Measurements from ENCODE around the gene SLC10A1. TPM values are rescaled to one million over a fixed set of nuclear protein-coding genes. Genes with fewer than 3 reads are reported as not detected.

The SLC10A1 gene
- total and polyA plus RNA-seq, 2 experiments from 2014 or later: 0.10 TPM; not detected in 1

DNA sequence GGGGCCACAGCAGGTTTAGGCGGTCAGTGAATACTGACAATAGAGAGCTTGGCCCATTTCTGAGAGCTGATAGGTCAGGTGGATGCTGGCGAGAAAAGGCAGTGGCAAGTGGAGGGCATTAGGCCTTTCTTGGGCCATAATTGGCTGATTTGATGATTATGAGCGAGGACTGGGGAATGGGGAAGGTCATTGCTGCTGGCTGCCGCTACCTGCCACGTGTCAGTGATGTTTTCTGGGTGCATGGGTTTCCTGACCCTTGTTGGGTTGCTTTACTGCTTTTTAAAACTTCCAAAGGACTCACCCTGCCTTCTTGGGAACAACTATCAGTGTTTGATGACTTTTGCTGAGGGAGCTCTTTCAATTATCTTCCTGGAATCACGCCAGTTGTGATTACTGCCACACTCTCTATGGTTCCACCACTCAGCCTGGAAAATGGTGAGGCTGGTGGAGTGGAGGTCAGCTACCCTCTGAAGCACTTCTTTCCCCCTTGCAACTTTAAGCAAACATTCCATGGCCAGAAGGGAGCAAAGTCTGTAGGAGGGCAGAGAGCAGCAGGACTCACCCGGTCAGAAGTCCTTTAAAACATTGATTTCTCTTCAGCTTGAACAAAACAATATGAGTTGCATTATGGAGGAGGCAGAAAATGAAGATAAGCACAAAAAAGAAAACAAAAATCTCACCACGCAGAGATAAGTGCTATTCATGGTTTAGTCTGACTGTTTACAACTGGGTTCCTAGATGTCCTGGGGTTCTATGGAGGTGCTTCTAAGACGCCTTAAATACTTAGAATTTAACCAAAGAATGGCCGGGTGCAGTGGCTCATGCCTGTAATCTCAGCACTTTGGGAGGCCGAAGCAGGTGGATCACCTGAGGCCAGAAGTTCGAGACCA lies 12.1 kb upstream of the SLC10A1 start:
- no peaks in the 10 kb centered on the region for H3K79me2 ChIP-seq (replicated peaks; ENCODE audit: insufficient read depth)
- TF ChIP-seq ZNF114 (CRISPR knock-in tag; IDR thresholded peaks at IDR 0.05) (no peak), JUNB (IDR thresholded peaks at IDR 0.05; ENCODE audit: unreplicated experiment) (no peak), NANOG (IDR thresholded peaks at IDR 0.05; ENCODE audit: borderline replicate concordance) (no peak), POLR2AphosphoS5 (IDR thresholded peaks at IDR 0.05; ENCODE audit: low read depth) (no peak), CTCF (conservative IDR thresholded peaks at IDR 0.05; ENCODE audit: low read depth in 2 of 2) (no peak), EZH2phosphoT487 (IDR thresholded peaks at IDR 0.05; ENCODE audit: unreplicated experiment) (no peak), ZNF331 (CRISPR knock-in tag; IDR thresholded peaks at IDR 0.05; ENCODE audit: low read depth) (no peak), STAT1 (IDR thresholded peaks at IDR 0.05; ENCODE audit: unreplicated experiment) (no peak), ZNF462 (CRISPR knock-in tag; IDR thresholded peaks at IDR 0.05) (no peak), CREB1 (CRISPR knock-in tag; IDR thresholded peaks at IDR 0.05; ENCODE audit: low read depth) (no peak), EZH2 (IDR thresholded peaks at IDR 0.05; ENCODE audit: low read depth, unreplicated experiment) (no peak)
- TF ChIP-seq, protein P1, sequence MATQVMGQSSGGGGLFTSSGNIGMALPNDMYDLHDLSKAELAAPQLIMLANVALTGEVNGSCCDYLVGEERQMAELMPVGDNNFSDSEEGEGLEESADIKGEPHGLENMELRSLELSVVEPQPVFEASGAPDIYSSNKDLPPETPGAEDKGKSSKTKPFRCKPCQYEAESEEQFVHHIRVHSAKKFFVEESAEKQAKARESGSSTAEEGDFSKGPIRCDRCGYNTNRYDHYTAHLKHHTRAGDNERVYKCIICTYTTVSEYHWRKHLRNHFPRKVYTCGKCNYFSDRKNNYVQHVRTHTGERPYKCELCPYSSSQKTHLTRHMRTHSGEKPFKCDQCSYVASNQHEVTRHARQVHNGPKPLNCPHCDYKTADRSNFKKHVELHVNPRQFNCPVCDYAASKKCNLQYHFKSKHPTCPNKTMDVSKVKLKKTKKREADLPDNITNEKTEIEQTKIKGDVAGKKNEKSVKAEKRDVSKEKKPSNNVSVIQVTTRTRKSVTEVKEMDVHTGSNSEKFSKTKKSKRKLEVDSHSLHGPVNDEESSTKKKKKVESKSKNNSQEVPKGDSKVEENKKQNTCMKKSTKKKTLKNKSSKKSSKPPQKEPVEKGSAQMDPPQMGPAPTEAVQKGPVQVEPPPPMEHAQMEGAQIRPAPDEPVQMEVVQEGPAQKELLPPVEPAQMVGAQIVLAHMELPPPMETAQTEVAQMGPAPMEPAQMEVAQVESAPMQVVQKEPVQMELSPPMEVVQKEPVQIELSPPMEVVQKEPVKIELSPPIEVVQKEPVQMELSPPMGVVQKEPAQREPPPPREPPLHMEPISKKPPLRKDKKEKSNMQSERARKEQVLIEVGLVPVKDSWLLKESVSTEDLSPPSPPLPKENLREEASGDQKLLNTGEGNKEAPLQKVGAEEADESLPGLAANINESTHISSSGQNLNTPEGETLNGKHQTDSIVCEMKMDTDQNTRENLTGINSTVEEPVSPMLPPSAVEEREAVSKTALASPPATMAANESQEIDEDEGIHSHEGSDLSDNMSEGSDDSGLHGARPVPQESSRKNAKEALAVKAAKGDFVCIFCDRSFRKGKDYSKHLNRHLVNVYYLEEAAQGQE (IDR thresholded peaks at IDR 0.05; ENCODE audit: unreplicated experiment): no peak
- TF ChIP-seq, protein P2, sequence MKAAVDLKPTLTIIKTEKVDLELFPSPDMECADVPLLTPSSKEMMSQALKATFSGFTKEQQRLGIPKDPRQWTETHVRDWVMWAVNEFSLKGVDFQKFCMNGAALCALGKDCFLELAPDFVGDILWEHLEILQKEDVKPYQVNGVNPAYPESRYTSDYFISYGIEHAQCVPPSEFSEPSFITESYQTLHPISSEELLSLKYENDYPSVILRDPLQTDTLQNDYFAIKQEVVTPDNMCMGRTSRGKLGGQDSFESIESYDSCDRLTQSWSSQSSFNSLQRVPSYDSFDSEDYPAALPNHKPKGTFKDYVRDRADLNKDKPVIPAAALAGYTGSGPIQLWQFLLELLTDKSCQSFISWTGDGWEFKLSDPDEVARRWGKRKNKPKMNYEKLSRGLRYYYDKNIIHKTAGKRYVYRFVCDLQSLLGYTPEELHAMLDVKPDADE (IDR thresholded peaks at IDR 0.05): no peak
- ATAC-seq: no peak
- no peaks in the 10 kb centered on the region for H3K36me3 ChIP-seq (ENCODE audit: insufficient read depth)
- H3K4me3 ChIP-seq: no peak overlapping the region
- no peaks in the 10 kb centered on the region for H3K27me3 Mint-ChIP-seq (ENCODE audit: insufficient read depth, low read depth, poor library complexity)
- no peaks in the 10 kb centered on the region for H3K27me3 ChIP-seq (ENCODE audit: insufficient read depth)
- H3K9me2 ChIP-seq (ENCODE audit: insufficient read depth): peaks cover 6% of the 10 kb centered on the region; the same call in 1 of the 2 replicates
- DNase-seq (ENCODE audit: low spot score): no peak
- no peaks in the 10 kb centered on the region for H3K4me1 ChIP-seq (ENCODE audit: insufficient read depth)
- no peak overlapping the region for H3K4me2 ChIP-seq
- H3K4me1 Mint-ChIP-seq: no peaks in the 10 kb centered on the region
- H3K27ac Mint-ChIP-seq: no peak overlapping the region
- no peaks in the 10 kb centered on the region for H4K20me1 ChIP-seq (replicated peaks; ENCODE audit: insufficient read depth)
- H3K4me3 Mint-ChIP-seq: no peak overlapping the region
- H3K9me3 Mint-ChIP-seq: 0 out of 3 replicates have a peak, but pooled peaks cover 10% of the 10 kb centered on the region
- H2AFZ ChIP-seq: peak overlapping the region; percentile 76
- no peaks in the 10 kb centered on the region for H3F3A ChIP-seq (replicated peaks; ENCODE audit: low read depth)
- H3K36me3 Mint-ChIP-seq (ENCODE audit: low read depth): no peaks in the 10 kb centered on the region
- no peak overlapping the region for H3K27ac ChIP-seq (ENCODE audit: low read depth)

All from GM23338 (cell line).